Endodermal cell (in vitro differentiated cells): Measurements from ENCODE around the gene EXOC7. TPM values are rescaled to one million over a fixed set of nuclear protein-coding genes. Genes with fewer than 3 reads are reported as not detected.
A peak's percentile ranks its signal among the peaks of the same experiment; 100 is the strongest.

Experiments
- DNase-seq: peaks from one replicate; pipeline ENCODE4 v3.0.0-alpha.2; 2017
- H3K27ac ChIP-seq: 2 replicates; pipeline ENCODE4 v1.5.1; 2013; ENCODE audit warnings: mild to moderate bottlenecking, low read depth, low read length, moderate library complexity
- H3K27me3 ChIP-seq: 2 replicates; pipeline ENCODE4 v1.6.1; 2013; ENCODE audit warnings: mild to moderate bottlenecking, low read length, moderate library complexity; ENCODE audit not compliant: insufficient read depth, control insufficient read depth, poor library complexity, severe bottlenecking
- H3K36me3 ChIP-seq: 2 replicates; pipeline ENCODE4 v1.7.0; 2013; ENCODE audit warnings: mild to moderate bottlenecking, low read length, moderate library complexity; ENCODE audit not compliant: control insufficient read depth, insufficient read depth
- H3K4me1 ChIP-seq: one replicate; pipeline ENCODE4 v1.7.0; 2013; ENCODE audit warnings: low read length; ENCODE audit not compliant: control insufficient read depth, insufficient read depth
- H3K4me3 ChIP-seq: 2 replicates; pipeline ENCODE4 v1.5.1; 2013; ENCODE audit warnings: mild to moderate bottlenecking, low read length, moderate library complexity
- H3K9ac ChIP-seq: 2 replicates; pipeline ENCODE4 v1.6.1; 2013; ENCODE audit warnings: mild to moderate bottlenecking, low read length, moderate library complexity; ENCODE audit not compliant: poor library complexity, severe bottlenecking; ENCODE audit errors: extremely low read depth
- H3K9me3 ChIP-seq: 2 replicates; pipeline ENCODE4 v1.6.1; 2013; ENCODE audit warnings: mild to moderate bottlenecking, low read length, moderate library complexity; ENCODE audit not compliant: control insufficient read depth
- H3K27ac Mint-ChIP-seq: 2 replicates; pipeline ENCODE4 v1.8.0; 2020; ENCODE audit warnings: mixed read lengths
- H3K27me3 Mint-ChIP-seq: 2 replicates; pipeline ENCODE4 v1.8.0; 2021; ENCODE audit warnings: mild to moderate bottlenecking, mixed read lengths; ENCODE audit not compliant: insufficient read depth
- H3K36me3 Mint-ChIP-seq: 2 replicates; pipeline ENCODE4 v1.8.0; 2020; ENCODE audit warnings: low read depth, mixed read lengths
- H3K4me1 Mint-ChIP-seq: 2 replicates; pipeline ENCODE4 v1.8.0; 2020; ENCODE audit warnings: mixed read lengths
- H3K4me3 Mint-ChIP-seq: 2 replicates; pipeline ENCODE4 v1.8.0; 2020; ENCODE audit warnings: mild to moderate bottlenecking, moderate library complexity, mixed read lengths
- H3K9me3 Mint-ChIP-seq: 2 replicates; pipeline ENCODE4 v1.8.0; 2020; ENCODE audit warnings: mild to moderate bottlenecking, mixed read lengths
- WGBS, 2 experiments: methylation state at CpG; one replicate each; pipeline versions ENCODE4 v1.1.5 to v1.1.7; 2013; ENCODE audit warnings: missing lambda C conversion rate in 2 of 2, mixed read lengths in 1 of 2; ENCODE audit not compliant: insufficient coverage in 1 of 2, insufficient read length in 1 of 2; 5-methylcytosine and 5-hydroxymethylcytosine counted together
- total RNA-seq, 2 donors: library from RNA; stranded (reverse); fragmentation: NEBNext Ultra II Directional in 1 of 2; extraction: Animal tissue kit (Norgen Biotek cat#: 25700) in 1 of 2; gene quantifications; 2 replicates in 1 of 2; 3 replicates in 1 of 2; pipeline ENCODE4 v1.2.1, GENCODE V29; 2021
- TF ChIP-seq, protein P1 (sequence below): fragments of 200-600 bp; sonication (generic); conservative IDR thresholded peaks from 2 replicates; pipeline ENCODE4 v1.5.0; 2021; ENCODE audit warnings: antibody characterized with exemption, mild to moderate bottlenecking

EXOC7 gene
- total RNA-seq, 2 donors from 2014 or later: 159 to 187 TPM

DNA sequence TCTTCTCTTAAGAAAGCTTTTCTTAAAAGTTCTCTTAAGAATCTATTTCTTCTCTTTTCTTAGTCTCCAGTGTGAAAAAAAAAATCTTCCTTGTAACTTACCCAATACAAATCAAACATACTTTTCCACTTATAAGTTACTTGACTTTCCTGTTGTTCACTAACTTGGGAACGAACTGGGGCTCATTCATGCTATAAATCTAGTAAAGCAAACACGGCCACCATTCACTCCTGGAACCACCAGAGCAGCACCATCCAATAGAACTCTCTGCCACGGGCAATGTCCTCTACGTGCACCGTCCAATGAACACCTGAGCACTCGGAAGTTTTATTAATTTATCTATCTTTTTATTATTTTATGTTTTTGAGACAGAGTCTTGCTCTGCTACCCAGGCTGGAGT is 52.0 kb downstream of the EXOC7 start:
- H3K9me3 Mint-ChIP-seq: no peaks in the 10 kb centered on the region
- peaks cover 86% of the 10 kb centered on the region for H3K36me3 ChIP-seq

DNA sequence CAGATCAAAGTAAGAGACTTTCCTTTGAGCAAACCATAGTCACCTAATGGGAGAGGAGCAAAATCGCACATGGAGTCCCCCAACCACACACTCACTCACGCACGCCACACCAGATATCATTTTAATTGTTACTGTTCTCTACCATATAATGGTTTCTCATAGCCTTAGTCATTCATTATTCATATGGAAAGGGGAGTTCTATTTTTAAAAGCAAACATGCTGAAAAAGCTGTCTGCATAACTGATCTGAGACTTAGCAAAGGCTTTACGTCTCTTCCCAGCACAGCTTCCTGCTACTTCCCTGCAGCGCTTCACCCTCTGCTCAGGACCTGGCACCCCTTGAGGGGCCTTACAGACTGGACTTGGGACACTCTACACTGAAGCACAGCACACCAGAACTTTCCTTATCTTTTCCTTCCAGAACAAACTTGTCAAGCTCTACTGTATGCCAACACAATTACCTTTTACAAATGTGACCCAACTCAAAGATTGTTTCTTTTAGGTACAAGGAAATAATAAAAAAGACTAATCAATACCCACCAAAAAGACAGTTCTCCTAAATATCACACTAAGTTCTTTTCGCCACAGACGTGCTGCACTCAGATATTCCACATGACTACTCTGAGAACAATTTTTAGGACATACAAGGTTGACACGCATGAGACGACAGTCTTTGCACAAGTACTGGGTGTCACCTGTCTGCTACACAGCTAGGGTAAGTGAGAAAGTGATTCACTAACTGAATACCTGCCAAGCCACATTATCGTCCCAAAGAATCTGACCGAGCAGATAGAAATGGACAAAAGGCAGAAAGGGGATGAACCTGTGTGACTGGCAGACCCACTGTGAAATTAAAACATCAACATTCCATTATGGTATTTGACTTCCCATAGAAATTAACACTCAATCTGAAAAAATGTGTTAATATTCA is 52.8 kb downstream of the EXOC7 start:
- Histone ChIP-seq H3K27ac (no peak overlapping the region), H3K4me1 (no peaks in the 10 kb centered on the region), H3K36me3 (peaks cover 85% of the 10 kb centered on the region), H3K9me3 (no peaks in the 10 kb centered on the region), H3K9ac (no peak overlapping the region), H3K27me3 (no peaks in the 10 kb centered on the region), H3K4me3 (no peak overlapping the region)
- H3K4me3 Mint-ChIP-seq: no peak overlapping the region
- DNase-seq: no peak
- 96 to 97% methylated on average over 6 to 11 of the region's 11 CpGs for WGBS, 2 experiments
- H3K27me3 Mint-ChIP-seq: no peaks in the 10 kb centered on the region
- no peaks in the 10 kb centered on the region for H3K4me1 Mint-ChIP-seq
- no peak overlapping the region for H3K27ac Mint-ChIP-seq
- H3K36me3 Mint-ChIP-seq: peaks cover 67% of the 10 kb centered on the region
- H3K9me3 Mint-ChIP-seq: no peaks in the 10 kb centered on the region
- TF ChIP-seq, protein P1, sequence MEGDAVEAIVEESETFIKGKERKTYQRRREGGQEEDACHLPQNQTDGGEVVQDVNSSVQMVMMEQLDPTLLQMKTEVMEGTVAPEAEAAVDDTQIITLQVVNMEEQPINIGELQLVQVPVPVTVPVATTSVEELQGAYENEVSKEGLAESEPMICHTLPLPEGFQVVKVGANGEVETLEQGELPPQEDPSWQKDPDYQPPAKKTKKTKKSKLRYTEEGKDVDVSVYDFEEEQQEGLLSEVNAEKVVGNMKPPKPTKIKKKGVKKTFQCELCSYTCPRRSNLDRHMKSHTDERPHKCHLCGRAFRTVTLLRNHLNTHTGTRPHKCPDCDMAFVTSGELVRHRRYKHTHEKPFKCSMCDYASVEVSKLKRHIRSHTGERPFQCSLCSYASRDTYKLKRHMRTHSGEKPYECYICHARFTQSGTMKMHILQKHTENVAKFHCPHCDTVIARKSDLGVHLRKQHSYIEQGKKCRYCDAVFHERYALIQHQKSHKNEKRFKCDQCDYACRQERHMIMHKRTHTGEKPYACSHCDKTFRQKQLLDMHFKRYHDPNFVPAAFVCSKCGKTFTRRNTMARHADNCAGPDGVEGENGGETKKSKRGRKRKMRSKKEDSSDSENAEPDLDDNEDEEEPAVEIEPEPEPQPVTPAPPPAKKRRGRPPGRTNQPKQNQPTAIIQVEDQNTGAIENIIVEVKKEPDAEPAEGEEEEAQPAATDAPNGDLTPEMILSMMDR: no peak

More for the DNA sequence above, 52.0 kb downstream of the EXOC7 start:
- Mint-ChIP-seq H3K4me3 (no peak overlapping the region), H3K27me3 (no peaks in the 10 kb centered on the region), H3K4me1 (no peaks in the 10 kb centered on the region), H3K27ac (no peak overlapping the region), H3K36me3 (peaks cover 67% of the 10 kb centered on the region)
- no peaks in the 10 kb centered on the region for H3K9me3 ChIP-seq
- no peak overlapping the region for H3K9ac ChIP-seq
- no peak overlapping the region for H3K4me3 ChIP-seq
- H3K27ac ChIP-seq: no peak overlapping the region
- no peaks in the 10 kb centered on the region for H3K4me1 ChIP-seq
- TF ChIP-seq, protein P1: no peak
- no peak for DNase-seq
- WGBS, 2 experiments: 92% methylated on average over 6 of the region's 6 CpGs; no CpG with 5 or more reads in 1 of the 2 experiments
- H3K27me3 ChIP-seq: no peaks in the 10 kb centered on the region

DNA sequence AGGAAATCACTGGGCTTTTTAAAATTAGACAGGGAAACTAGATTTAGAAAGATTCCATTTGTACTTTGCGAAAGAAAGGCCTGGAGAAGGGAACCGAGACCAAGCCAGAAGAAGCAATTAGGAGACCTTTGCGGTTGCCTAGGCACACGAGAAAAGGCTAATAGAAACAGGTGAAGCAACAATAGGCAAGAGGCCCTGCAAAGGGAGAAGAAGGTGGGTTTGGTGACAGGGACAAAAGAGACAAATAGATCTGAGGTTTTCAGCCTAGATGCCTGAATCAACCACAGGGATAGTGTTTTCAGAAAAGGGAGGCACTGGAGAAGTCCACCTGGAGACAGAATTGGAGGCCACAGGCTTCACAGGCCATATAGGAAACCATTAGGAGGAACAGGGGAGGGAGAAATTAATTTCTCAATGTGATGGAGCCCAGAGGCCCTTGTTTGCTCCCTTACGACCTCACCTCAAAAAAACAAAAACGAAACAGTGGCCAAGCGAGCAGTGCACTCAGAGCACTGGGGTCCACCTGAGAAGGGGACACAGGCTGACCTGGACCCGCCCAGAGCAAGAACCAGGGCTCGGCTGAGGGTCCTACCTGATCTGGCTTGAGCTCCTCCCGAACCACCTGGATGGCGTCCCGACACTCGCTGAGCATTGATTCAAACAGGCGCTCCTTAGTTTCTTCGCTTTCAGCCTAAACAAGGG is 53.6 kb downstream of the EXOC7 start:
- H3K27me3 ChIP-seq: no peaks in the 10 kb centered on the region
- H3K4me1 Mint-ChIP-seq: no peaks in the 10 kb centered on the region
- H3K4me3 Mint-ChIP-seq: no peak overlapping the region
- no peak overlapping the region for H3K4me3 ChIP-seq
- no peak overlapping the region for H3K27ac ChIP-seq
- H3K4me1 ChIP-seq: no peaks in the 10 kb centered on the region
- no peaks in the 10 kb centered on the region for H3K9me3 ChIP-seq
- no peak for DNase-seq
- peaks cover 70% of the 10 kb centered on the region for H3K36me3 Mint-ChIP-seq
- H3K9ac ChIP-seq: no peak overlapping the region
- H3K27me3 Mint-ChIP-seq: no peaks in the 10 kb centered on the region
- no peaks in the 10 kb centered on the region for H3K9me3 Mint-ChIP-seq
- peak overlapping the region; percentile 40 for H3K27ac Mint-ChIP-seq
- peaks cover 87% of the 10 kb centered on the region for H3K36me3 ChIP-seq
- WGBS, 2 experiments: 95% methylated on average over 13 to 15 of the region's 15 CpGs
- TF ChIP-seq, protein P1: no peak
